Measurements from ENCODE around the gene CMPK2. TPM values are rescaled to one million over a fixed set of nuclear protein-coding genes. Genes with fewer than 3 reads are reported as not detected.
"Not testable (repeated sequence)": the region's sequence is repeated elsewhere in the genome, so short reads cannot be mapped to it uniquely, and the experiment has no call there.

Gene CMPK2
- total RNA-seq, 2 experiments from 2014 or later, result 81.3 to 164 TPM

DNA sequence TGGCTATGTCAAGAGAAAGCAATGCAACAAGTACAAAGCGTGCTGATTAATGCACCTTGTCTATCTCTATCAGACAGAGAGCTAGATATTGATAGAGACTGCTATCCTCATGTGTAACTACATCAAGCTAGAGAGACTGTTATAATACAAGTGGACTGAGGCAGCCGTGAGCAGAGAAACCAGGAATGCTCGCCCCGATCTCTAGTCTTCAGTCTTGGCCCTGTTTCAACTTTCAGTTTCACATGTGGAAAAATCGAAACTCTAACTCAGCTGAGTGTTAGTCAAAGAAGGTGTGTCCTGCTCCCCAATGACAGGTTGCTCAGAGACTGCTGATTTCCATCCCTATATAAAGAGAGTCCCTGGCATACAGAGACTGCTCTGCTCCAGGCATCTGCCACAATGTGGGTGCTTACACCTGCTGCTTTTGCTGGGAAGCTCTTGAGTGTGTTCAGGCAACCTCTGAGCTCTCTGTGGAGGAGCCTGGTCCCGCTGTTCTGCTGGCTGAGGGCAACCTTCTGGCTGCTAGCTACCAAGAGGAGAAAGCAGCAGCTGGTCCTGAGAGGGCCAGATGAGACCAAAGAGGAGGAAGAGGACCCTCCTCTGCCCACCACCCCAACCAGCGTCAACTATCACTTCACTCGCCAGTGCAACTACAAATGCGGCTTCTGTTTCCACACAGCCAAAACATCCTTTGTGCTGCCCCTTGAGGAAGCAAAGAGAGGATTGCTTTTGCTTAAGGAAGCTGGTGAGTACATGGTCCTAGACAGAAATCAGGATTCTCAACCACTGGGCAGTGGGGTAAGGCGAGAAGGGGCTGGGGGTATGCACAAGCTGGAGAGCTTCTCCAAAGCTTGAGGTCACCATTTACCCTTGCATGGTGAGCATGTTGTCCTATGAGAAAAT is 11.9 kb upstream of the CMPK2 start, which contains the start of gene RSAD2:
RSAD2 (plus strand) TSS at position 376 of the 903 bp plus-strand sequence; CDS start at position 400, 24 bp downstream.
- ATAC-seq (peak; percentile 90), DNase-seq (peak; percentile 80)
- H3K4me3 Mint-ChIP-seq, result peak within 1 kb of the TSS; percentile 89
- H3K36me3 Mint-ChIP-seq, result peaks cover 77% of the 10 kb centered on the region
- peaks cover 55% of the 10 kb centered on the region for H3K4me1 Mint-ChIP-seq
- H3K27me3 Mint-ChIP-seq, result no peaks in the 10 kb centered on the region
- CTCF ChIA-PET, result interaction anchor here (0.8 to 6.3 kb wide), 12 partner anchors 10 to 167 kb away, joined by 3 to 118 read pairs (median 4); partner anchors contain the start of gene CMPK2
- H3K9me3 Mint-ChIP-seq (ENCODE audit: low read depth), result peaks cover 4% of the 10 kb centered on the region
- H3K27ac Mint-ChIP-seq, result peak within 1 kb of the TSS; percentile 98

DNA sequence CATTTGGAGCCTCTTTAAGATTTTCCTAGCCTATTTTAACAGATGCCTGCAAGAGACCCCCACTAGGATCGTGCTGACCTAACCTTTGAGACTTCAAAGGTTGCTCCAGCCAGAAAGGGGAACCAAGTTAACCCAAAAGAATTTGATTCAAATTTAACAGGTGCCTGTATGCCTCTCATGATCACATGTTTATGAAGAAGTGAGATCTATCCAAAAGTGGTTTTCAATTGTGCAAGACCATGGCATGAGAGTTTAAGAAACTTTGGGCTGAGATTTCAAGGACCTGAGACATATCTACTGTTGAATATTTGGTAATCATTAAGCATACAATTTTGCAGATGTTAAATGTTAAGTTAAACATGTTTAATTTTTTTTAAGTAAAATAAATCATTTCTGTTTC is 10.6 kb upstream of the CMPK2 start:
- no peak overlapping the region for H3K4me3 Mint-ChIP-seq
- peak overlapping the region; percentile 98 for H3K27ac Mint-ChIP-seq
- H3K9me3 Mint-ChIP-seq (ENCODE audit: low read depth), result peaks cover 4% of the 10 kb centered on the region
- H3K27me3 Mint-ChIP-seq, result peaks cover 3% of the 10 kb centered on the region
- DNase-seq (no peak), ATAC-seq (no peak)
- H3K4me1 Mint-ChIP-seq, result peaks cover 46% of the 10 kb centered on the region
- CTCF ChIA-PET, result interaction anchor here (1.1 to 6.3 kb wide), 3 partner anchors 9 to 40 kb away, joined by 3 to 118 read pairs (median 3); partner anchors contain the start of gene CMPK2
- peaks cover 70% of the 10 kb centered on the region for H3K36me3 Mint-ChIP-seq

DNA sequence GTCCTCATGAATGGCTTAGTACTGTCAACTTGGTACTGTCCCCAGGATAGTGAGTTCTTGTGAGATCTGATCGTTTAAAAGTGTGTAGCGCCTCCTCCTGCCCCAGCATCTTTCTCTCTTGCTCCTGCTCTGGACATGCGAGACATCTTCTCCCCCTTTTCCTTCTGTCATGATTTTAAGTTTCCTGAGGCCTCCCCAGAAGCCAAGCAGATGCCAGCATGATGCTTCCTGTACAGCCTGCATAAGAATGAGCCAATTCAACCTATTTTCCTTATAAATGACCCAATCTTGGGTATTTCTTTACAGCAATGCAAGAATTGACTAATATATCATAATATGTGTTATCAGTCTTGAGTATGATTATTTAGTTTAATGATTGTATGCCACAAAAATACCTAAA is 8.3 kb upstream of the CMPK2 start:
- ATAC-seq, result no peak
- Mint-ChIP-seq H3K36me3 (peaks cover 65% of the 10 kb centered on the region), H3K27ac (no peak overlapping the region), H3K4me1 (peaks cover 50% of the 10 kb centered on the region), H3K4me3 (no peak overlapping the region), H3K27me3 (peaks cover 3% of the 10 kb centered on the region), H3K9me3 (ENCODE audit: low read depth) (peaks cover 7% of the 10 kb centered on the region)
- DNase-seq, result no peak
- CTCF ChIA-PET, result interaction anchor here (1.2 kb wide), 1 partner anchor 32 kb away, joined by 3 read pairs; no protein-coding TSS in a partner anchor

DNA sequence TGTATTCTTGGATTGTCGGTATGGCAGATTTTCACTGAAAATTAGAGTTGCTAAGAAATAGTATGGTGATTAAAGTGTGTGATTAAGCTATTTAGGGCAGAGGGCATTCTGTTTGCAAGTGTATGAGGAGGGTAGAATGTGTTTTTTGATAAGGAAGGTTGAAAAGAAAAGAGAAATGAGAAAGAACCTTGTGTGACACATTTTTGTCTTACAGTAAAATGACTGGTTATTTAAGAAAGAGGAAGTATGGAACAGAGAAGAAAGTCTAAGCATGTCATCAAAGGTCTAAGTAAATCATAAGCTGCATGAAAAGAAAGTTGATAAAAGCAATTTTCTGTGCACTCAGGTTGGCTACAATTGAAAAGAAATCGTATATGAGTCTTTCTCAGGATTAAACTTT is 6.7 kb upstream of the CMPK2 start:
- CTCF ChIA-PET, result interaction anchor here (1.2 to 1.7 kb wide), 2 partner anchors 9 to 173 kb away, joined by 3 to 4 read pairs; no protein-coding TSS in a partner anchor
- ATAC-seq (no peak), DNase-seq (no peak)
- peaks cover 65% of the 10 kb centered on the region for H3K36me3 Mint-ChIP-seq
- H3K4me3 Mint-ChIP-seq, result no peak overlapping the region
- H3K27ac Mint-ChIP-seq, result peak overlapping the region; percentile 37
- H3K27me3 Mint-ChIP-seq, result peaks cover 3% of the 10 kb centered on the region
- peaks cover 7% of the 10 kb centered on the region for H3K9me3 Mint-ChIP-seq (ENCODE audit: low read depth)
- peaks cover 57% of the 10 kb centered on the region for H3K4me1 Mint-ChIP-seq

DNA sequence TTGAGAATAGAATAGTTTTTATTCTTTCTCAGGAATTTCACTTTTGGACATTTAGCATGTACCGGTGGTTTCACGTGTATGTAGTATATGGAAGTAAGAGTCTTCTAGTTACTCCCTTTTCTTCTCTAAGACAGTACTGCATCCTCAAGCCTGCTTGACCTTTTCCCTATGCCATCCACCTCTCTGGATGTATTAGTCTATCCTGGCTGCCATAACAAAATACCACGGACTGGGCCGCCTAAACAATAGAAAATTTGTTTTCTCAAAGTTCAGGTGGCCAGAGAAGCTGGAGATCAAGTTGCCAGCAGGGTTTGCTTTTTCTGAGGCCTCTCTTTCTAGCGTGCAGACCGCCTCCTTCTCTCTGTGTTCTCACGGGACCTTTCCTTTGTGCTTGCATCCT is 1.3 kb upstream of the CMPK2 start:
- Mint-ChIP-seq H3K4me1 (peaks cover 50% of the 10 kb centered on the region), H3K9me3 (ENCODE audit: low read depth) (peaks cover 4% of the 10 kb centered on the region), H3K27me3 (no peaks in the 10 kb centered on the region), H3K27ac (peak overlapping the region; percentile 100), H3K36me3 (peaks cover 67% of the 10 kb centered on the region), H3K4me3 (peak overlapping the region; percentile 98)
- CTCF ChIA-PET, result interaction anchor here (0.6 to 6.6 kb wide), 13 partner anchors 10 to 62 kb away, joined by 3 to 118 read pairs (median 3); partner anchors contain the start of gene RSAD2
- no peak for DNase-seq
- no peak for ATAC-seq

DNA sequence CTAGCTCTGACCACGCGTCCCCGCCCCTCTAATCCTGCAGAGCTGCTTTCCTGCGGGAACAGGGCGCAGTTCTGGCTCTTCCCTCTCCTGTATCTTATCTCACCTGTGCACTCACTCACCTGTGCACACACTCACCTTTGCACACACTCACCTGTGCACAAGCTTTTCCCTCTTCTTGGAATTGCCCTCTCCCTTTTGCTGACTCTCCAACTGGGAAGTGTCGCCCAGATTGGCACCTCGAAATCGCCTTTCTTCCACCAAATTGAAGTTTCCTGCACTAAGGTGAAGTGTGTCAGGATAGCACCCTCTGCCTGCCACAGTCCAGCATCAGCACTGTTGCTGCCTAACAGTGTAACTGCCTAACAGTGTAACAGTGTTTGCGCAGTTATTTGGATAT is 566 bp upstream of the CMPK2 start:
- peak overlapping the region; percentile 98 for H3K4me3 Mint-ChIP-seq
- H3K27me3 Mint-ChIP-seq, result no peaks in the 10 kb centered on the region
- ATAC-seq (peak; percentile 24), DNase-seq (peak; percentile 75)
- H3K36me3 Mint-ChIP-seq, result peaks cover 72% of the 10 kb centered on the region
- CTCF ChIA-PET, result interaction anchor here (0.7 to 6.6 kb wide), 18 partner anchors 9 to 192 kb away, joined by 3 to 118 read pairs (median 3); partner anchors contain the start of gene RSAD2
- peak overlapping the region; percentile 100 for H3K27ac Mint-ChIP-seq
- H3K4me1 Mint-ChIP-seq, result peaks cover 56% of the 10 kb centered on the region
- H3K9me3 Mint-ChIP-seq (ENCODE audit: low read depth), result peaks cover 9% of the 10 kb centered on the region

DNA sequence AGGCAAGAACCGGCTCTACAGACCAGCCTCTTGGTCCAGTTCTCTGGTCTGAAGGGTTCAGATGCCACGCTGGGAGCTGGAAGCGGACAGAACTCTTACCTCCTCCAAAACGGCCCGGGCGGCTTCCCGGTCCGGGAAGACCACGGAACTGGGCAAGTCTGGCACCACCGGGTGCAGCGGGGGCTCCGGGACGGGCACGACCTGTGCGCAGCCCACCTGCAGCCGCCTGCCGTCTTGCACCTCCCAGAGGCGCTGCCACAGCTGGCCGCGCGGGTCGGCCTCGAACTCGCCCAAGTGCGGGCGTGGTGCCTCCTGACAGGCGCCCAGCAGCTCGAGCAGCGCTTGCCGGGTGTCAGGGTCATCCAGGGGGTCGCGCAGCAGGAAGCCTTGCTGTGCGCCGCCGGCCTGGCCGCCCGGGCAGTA is 773 bp downstream of the CMPK2 start:
- no peak for DNase-seq
- CTCF ChIA-PET, result interaction anchor here (0.8 to 6.6 kb wide), 9 partner anchors 8 to 52 kb away, joined by 3 to 118 read pairs (median 5); partner anchors contain the start of genes RNF144A and RSAD2
- peaks cover 79% of the 10 kb centered on the region for H3K36me3 Mint-ChIP-seq
- H3K4me3 Mint-ChIP-seq, result peak overlapping the region; percentile 90
- H3K27ac Mint-ChIP-seq, result peak overlapping the region; percentile 96
- H3K27me3 Mint-ChIP-seq, result no peaks in the 10 kb centered on the region
- H3K9me3 Mint-ChIP-seq (ENCODE audit: low read depth), result peaks cover 17% of the 10 kb centered on the region
- no peak for ATAC-seq
- peaks cover 66% of the 10 kb centered on the region for H3K4me1 Mint-ChIP-seq

DNA sequence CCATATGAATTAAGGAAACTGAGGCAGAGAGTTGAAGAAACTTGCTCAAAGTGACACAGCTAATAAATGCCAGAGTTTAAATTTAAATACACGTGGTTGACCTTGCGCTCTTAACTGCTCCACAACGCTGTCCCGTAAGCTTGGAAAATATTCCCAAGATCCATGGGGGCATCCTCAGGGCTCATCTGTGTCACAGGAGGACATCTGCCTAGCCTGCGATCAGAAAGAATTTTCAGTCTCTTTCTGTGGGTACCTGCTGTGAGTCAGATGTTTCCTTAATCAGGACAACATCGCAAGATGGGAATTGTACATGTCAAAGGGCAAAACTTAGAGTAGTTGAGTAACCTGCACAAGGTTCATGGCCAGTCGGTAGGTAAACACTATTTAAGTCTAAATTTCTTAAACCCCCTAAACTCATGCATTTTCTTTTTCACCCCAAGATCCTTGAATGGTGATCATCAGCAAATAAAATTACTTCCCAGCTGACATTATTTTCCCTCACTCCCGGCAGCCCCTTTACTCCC is 1.4 kb downstream of the CMPK2 start:
- peaks cover 15% of the 10 kb centered on the region for H3K9me3 Mint-ChIP-seq (ENCODE audit: low read depth)
- H3K4me3 Mint-ChIP-seq, result peak overlapping the region; percentile 90
- peak overlapping the region; percentile 96 for H3K27ac Mint-ChIP-seq
- peak; percentile 27 for DNase-seq
- no peak for ATAC-seq
- H3K27me3 Mint-ChIP-seq, result no peaks in the 10 kb centered on the region
- peaks cover 79% of the 10 kb centered on the region for H3K36me3 Mint-ChIP-seq
- CTCF ChIA-PET, result interaction anchor here (0.9 to 6.6 kb wide), 8 partner anchors 7 to 52 kb away, joined by 3 to 118 read pairs (median 6); partner anchors contain the start of genes RNF144A and RSAD2
- H3K4me1 Mint-ChIP-seq, result peaks cover 68% of the 10 kb centered on the region

DNA sequence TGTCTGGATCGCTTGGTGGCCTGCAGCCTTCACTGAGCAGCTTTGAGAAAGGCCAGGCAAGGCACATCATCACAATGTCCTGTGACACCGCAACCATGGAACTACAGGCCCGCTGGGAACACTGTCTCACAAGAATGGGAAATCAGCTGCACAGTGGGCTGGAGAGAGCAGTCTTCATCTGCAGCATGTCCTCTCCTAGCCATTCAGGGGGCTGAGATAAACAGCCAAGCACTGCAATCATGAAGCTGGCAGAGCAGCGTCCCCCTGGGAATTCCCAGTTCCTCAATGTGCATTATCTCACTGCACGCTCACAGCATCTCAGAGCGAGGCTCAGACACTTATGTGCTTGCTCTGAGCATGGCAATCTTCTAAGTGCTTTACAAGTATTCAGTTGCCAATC is 1.9 kb downstream of the CMPK2 start:
- peaks cover 79% of the 10 kb centered on the region for H3K36me3 Mint-ChIP-seq
- CTCF ChIA-PET, result interaction anchor here (1.0 to 6.6 kb wide), 3 partner anchors 14 to 53 kb away, joined by 4 to 118 read pairs (median 10); partner anchors contain the start of genes RNF144A and RSAD2

DNA sequence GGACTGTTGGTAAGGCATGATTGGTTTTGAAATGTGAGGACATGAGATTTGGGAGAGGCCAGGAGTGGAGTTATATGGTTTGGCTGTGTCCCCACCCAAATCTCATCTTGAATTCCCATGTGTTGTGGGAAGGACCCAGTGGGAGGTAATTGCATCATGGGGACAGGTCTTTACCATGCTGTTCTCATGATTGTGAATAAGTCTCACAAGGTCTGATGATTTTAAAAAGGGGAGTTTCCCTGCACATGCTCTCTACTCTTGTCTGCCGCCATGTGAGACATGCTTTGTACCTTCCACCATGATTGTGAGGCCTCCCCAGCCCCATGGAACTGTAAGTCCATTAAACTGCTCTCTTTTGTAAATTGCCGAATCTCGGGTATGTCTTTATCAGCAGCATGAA is 5.4 kb downstream of the CMPK2 start:
- H3K4me3 Mint-ChIP-seq, result no peak overlapping the region
- CTCF ChIA-PET, result interaction anchor here (2.4 kb wide), 1 partner anchor 37 kb away, joined by 10 read pairs; no protein-coding TSS in a partner anchor
- H3K36me3 Mint-ChIP-seq, result peaks cover 91% of the 10 kb centered on the region
- H3K4me1 Mint-ChIP-seq, result peaks cover 81% of the 10 kb centered on the region
- H3K9me3 Mint-ChIP-seq (ENCODE audit: low read depth), result peaks cover 20% of the 10 kb centered on the region
- H3K27me3 Mint-ChIP-seq, result no peaks in the 10 kb centered on the region
- no peak for DNase-seq
- peak overlapping the region; percentile 45 for H3K27ac Mint-ChIP-seq
- ATAC-seq, result no peak

More for the DNA sequence above, 1.9 kb downstream of the CMPK2 start:
- peaks cover 16% of the 10 kb centered on the region for H3K9me3 Mint-ChIP-seq (ENCODE audit: low read depth)
- no peak for DNase-seq
- H3K27me3 Mint-ChIP-seq, result no peaks in the 10 kb centered on the region
- no peak for ATAC-seq
- H3K27ac Mint-ChIP-seq, result peak overlapping the region; percentile 96
- peaks cover 71% of the 10 kb centered on the region for H3K4me1 Mint-ChIP-seq
- peak overlapping the region; percentile 90 for H3K4me3 Mint-ChIP-seq

DNA sequence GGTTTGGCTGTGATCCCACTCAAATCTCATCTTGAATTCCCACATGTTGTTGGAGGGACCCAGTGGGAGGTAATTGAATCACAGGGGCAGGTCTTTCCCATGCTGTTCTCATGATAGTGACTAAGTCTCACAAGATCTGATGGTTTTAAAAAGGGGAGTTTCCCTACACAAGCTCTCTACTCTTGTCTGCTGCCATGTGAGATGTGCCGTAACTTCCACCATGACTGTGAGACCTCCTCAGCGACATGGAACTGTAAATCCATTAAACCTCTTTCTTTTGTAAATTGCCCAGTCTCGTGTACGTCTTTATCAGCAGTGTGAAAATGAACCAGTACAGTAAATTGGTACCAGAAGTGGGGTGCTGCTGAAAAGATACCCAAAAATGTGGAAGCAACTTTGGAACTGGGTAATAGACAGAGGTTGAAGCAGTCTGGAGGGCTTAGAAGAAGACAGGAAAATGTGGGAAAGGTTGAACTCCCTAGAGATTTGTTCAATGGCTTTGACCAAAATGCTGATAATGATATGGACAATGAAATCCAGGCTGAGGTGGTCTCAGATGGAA is 7.2 kb downstream of the CMPK2 start:
- ATAC-seq, CTCF ChIA-PET, H3K27me3 Mint-ChIP-seq, DNase-seq, H3K4me3 Mint-ChIP-seq: not testable (repeated sequence)
- Mint-ChIP-seq H3K27ac (peak overlapping the region; percentile 42), H3K4me1 (peaks cover 84% of the 10 kb centered on the region), H3K9me3 (ENCODE audit: low read depth) (peaks cover 20% of the 10 kb centered on the region), H3K36me3 (peaks cover 93% of the 10 kb centered on the region)

DNA sequence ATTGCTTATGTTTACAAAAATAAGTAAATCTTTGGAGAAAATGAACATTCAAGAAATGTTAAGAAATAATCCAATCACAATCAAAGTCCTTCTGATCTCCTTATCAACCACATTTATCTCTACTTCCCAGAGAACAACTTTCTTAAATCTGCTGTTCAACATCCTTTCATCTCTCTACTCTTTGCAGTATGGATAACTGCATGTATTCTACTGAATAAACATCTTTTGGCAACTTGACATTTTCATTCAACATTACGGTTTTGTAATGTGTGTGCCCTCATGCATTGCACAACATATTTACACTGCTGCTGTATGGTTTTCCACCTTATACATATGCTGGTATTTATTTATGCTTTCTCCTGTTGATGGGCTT is 9.2 kb downstream of the CMPK2 start:
- ATAC-seq (no peak), DNase-seq (no peak)
- Mint-ChIP-seq H3K4me1 (peaks cover 81% of the 10 kb centered on the region), H3K36me3 (peaks cover 91% of the 10 kb centered on the region), H3K27ac (peak overlapping the region; percentile 10), H3K9me3 (ENCODE audit: low read depth) (peaks cover 14% of the 10 kb centered on the region), H3K4me3 (no peak overlapping the region), H3K27me3 (no peaks in the 10 kb centered on the region)
- CTCF ChIA-PET, result interaction anchor here (1.2 to 1.4 kb wide), 4 partner anchors 9 to 29 kb away, joined by 3 to 5 read pairs (median 4); partner anchors contain the start of gene CMPK2
